GM12878 (cell line): Measurements from ENCODE around the gene GRIN2A.

Source experiments
- BACH1 ChIP-seq: fragments of 450-650 bp; IDR thresholded peaks from 2 replicates; pipeline ENCODE4 v1.6.1; 2017; ENCODE audit warnings: mild to moderate bottlenecking, borderline replicate concordance
- BMI1 ChIP-seq: fragments of 450-650 bp; IDR thresholded peaks from 2 replicates; pipeline ENCODE4 v1.6.1; 2016; ENCODE audit warnings: mild to moderate bottlenecking, moderate library complexity, borderline replicate concordance
- BRCA1 ChIP-seq: IDR thresholded peaks from 2 replicates; pipeline ENCODE4 v1.6.1; 2011; ENCODE audit warnings: low read depth, low read length, improper control_type of control experiment
- CBX5 ChIP-seq: sonication (generic); IDR thresholded peaks from 2 replicates; pipeline ENCODE4 v1.6.1; 2016; ENCODE audit warnings: low read depth, moderate library complexity, mild to moderate bottlenecking, inconsistent platforms
- CTCF ChIP-seq, 3 experiments: IDR thresholded peaks in 2 of 3; conservative IDR thresholded peaks in 1 of 3; 2 replicates each; pipeline ENCODE4 v1.5.1; 2011; ENCODE audit warnings: low read depth in 3 of 3, low read length in 3 of 3, mild to moderate bottlenecking in 3 of 3, control low read depth in 2 of 3, moderate library complexity in 2 of 3, inconsistent platforms in 1 of 3, mixed read lengths in 1 of 3; ENCODE audit not compliant: control insufficient read depth in 2 of 3, insufficient read depth in 1 of 3; ENCODE audit errors: extremely low read depth in 1 of 3
- EED ChIP-seq: sonication (generic); IDR thresholded peaks from 2 replicates; pipeline ENCODE4 v1.6.1; 2016; ENCODE audit warnings: antibody characterized with exemption, low read depth
- EP300 ChIP-seq, 2 experiments: fragments of 150-350 bp in 1 of 2; IDR thresholded peaks; 2 replicates each; pipeline ENCODE4 v1.6.1; 2011 to 2012; ENCODE audit warnings: low read depth in 2 of 2, low read length in 2 of 2, borderline replicate concordance in 1 of 2, improper control_type of control experiment in 1 of 2, inconsistent platforms in 1 of 2; ENCODE audit not compliant: control insufficient read depth in 1 of 2
- NFIC ChIP-seq: IDR thresholded peaks from 2 replicates; pipeline ENCODE4 v1.6.1; 2012; ENCODE audit warnings: low read depth, mild to moderate bottlenecking, inconsistent platforms, low read length, moderate library complexity
- POLR2A ChIP-seq: IDR thresholded peaks from 2 replicates; pipeline ENCODE4 v1.6.1; 2011; ENCODE audit warnings: low read depth, mild to moderate bottlenecking, low read length
- RFX5 ChIP-seq: IDR thresholded peaks from 2 replicates; pipeline ENCODE4 v1.6.1; 2011; ENCODE audit warnings: low read depth, low read length, improper control_type of control experiment
- SREBF1 ChIP-seq: IDR thresholded peaks from 2 replicates; pipeline ENCODE4 v1.6.1; 2012; ENCODE audit warnings: mild to moderate bottlenecking, low read length
- YY1 ChIP-seq: IDR thresholded peaks from 2 replicates; pipeline ENCODE4 v1.6.1; 2011; ENCODE audit warnings: low read depth, mild to moderate bottlenecking, low read length
- ZNF207 ChIP-seq: fragments of 450-650 bp; IDR thresholded peaks from 2 replicates; pipeline ENCODE4 v1.6.1; 2014; ENCODE audit warnings: antibody characterized with exemption, mild to moderate bottlenecking, borderline replicate concordance
- TF ChIP-seq, protein P1 (sequence below): fragments of 450-650 bp; IDR thresholded peaks from 2 replicates; pipeline ENCODE4 v1.6.1; 2017; ENCODE audit warnings: mild to moderate bottlenecking

GRCh38 chr16:10181196-10182162, 749 bp downstream of the GRIN2A start:
- TF ChIP-seq, protein P1, sequence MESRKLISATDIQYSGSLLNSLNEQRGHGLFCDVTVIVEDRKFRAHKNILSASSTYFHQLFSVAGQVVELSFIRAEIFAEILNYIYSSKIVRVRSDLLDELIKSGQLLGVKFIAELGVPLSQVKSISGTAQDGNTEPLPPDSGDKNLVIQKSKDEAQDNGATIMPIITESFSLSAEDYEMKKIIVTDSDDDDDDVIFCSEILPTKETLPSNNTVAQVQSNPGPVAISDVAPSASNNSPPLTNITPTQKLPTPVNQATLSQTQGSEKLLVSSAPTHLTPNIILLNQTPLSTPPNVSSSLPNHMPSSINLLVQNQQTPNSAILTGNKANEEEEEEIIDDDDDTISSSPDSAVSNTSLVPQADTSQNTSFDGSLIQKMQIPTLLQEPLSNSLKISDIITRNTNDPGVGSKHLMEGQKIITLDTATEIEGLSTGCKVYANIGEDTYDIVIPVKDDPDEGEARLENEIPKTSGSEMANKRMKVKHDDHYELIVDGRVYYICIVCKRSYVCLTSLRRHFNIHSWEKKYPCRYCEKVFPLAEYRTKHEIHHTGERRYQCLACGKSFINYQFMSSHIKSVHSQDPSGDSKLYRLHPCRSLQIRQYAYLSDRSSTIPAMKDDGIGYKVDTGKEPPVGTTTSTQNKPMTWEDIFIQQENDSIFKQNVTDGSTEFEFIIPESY: no peak
- no peak for TF ChIP-seq YY1
- no peak for TF ChIP-seq ZNF207
- peak; percentile 76 to 97 (median 91) for TF ChIP-seq CTCF (IDR thresholded peaks at IDR 0.05 in 2 of 3, conservative IDR thresholded peaks at IDR 0.05 in 1 of 3; ENCODE audit: control insufficient read depth in 2 of 3, extremely low read depth in 1 of 3, insufficient read depth in 1 of 3, low read depth in 3 of 3, low read length in 3 of 3)
- TF ChIP-seq EP300 (IDR thresholded peaks at IDR 0.05; ENCODE audit: borderline replicate concordance in 1 of 2, control insufficient read depth in 1 of 2, low read depth in 2 of 2, low read length in 2 of 2): no peak
- TF ChIP-seq BACH1: 0 out of 2 replicates have a peak, but pooled peaks have one; percentile 62
- peak; percentile 32; the same call in 1 of the 2 replicates for TF ChIP-seq EED
- TF ChIP-seq SREBF1: no peak
- no peak for TF ChIP-seq BRCA1
- no peak for TF ChIP-seq BMI1
- TF ChIP-seq CBX5: no peak
- TF ChIP-seq RFX5: no peak
- TF ChIP-seq NFIC: no peak
- no peak for TF ChIP-seq POLR2A
